ENCODE measurements around the gene RPN1.

- TF ChIP-seq CTCF (IDR thresholded peaks at IDR 0.05; ENCODE audit: low read depth, low read length, missing input control) (no peak), REST (IDR thresholded peaks at IDR 0.05) (no peak), RAD21 (IDR thresholded peaks at IDR 0.05) (no peak), SP1 (IDR thresholded peaks at IDR 0.05) (no peak), EGR1 (IDR thresholded peaks at IDR 0.05; ENCODE audit: low read depth in 2 of 2) (no peak), YY1 (IDR thresholded peaks at IDR 0.05) (no peak), TAF1 (conservative IDR thresholded peaks at IDR 0.05) (no peak), MAX (IDR thresholded peaks at IDR 0.05) (no peak), NR2F2 (IDR thresholded peaks at IDR 0.05) (no peak), ZBTB33 (IDR thresholded peaks at IDR 0.05) (no peak), GABPA (IDR thresholded peaks at IDR 0.05 in 1 of 2, conservative IDR thresholded peaks at IDR 0.05 in 1 of 2) (no peak), HNF4G (IDR thresholded peaks at IDR 0.05) (no peak), ATF3 (IDR thresholded peaks at IDR 0.05) (no peak)
Measured at GRCh38 chr3:128647307-128647706, 3.3 kb downstream of the RPN1 start.
